Activated CD8-positive, alpha-beta memory T cell treated with anti-CD3 and anti-CD28 coated beads, Interleukin-2, amount 50 U/mL, for 48 hours (primary cell): ENCODE measurements around the gene ALDH3B2.
"Not testable (repeated sequence)": the region's sequence is repeated elsewhere in the genome, so short reads cannot be mapped to it uniquely, and the experiment has no call there.

Source experiments
- DNase-seq: peaks from one replicate; pipeline ENCODE4 v3.0.0-alpha.2; 2020

The ALDH3B2 gene

DNA sequence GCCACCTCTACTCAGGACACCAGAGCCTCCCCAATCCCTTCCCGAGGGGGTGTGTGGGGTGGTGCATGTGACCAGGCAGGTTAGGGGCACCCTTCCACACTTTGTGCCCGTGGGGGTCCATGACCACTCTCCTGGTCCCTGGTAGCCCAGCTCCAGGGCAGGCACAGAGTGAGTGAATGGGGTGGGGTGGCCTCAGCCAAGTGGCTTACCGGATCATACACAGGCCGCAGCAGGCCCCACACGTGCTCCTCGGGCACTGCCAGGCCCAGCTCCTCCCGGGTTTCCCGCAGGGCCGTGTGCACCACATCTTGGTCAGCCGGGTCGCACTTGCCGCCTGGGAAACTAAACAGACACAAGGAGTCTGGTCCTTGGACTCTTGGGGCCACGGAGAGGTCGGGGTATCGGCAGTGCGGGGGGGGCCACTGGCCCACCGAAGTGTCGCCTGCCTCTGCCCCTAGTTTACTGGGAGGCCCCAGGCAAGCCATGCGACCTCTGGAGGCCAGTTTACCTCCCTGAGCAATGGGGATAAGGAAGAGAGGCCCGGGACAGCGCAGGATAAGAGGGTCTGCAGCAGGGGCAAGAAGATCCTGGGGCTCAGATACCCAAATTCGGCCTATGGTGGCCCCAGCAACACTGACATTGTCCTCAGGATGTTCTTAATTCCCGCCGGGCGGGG lies 45.6 kb downstream of the ALDH3B2 start:
- DNase-seq = no peak

DNA sequence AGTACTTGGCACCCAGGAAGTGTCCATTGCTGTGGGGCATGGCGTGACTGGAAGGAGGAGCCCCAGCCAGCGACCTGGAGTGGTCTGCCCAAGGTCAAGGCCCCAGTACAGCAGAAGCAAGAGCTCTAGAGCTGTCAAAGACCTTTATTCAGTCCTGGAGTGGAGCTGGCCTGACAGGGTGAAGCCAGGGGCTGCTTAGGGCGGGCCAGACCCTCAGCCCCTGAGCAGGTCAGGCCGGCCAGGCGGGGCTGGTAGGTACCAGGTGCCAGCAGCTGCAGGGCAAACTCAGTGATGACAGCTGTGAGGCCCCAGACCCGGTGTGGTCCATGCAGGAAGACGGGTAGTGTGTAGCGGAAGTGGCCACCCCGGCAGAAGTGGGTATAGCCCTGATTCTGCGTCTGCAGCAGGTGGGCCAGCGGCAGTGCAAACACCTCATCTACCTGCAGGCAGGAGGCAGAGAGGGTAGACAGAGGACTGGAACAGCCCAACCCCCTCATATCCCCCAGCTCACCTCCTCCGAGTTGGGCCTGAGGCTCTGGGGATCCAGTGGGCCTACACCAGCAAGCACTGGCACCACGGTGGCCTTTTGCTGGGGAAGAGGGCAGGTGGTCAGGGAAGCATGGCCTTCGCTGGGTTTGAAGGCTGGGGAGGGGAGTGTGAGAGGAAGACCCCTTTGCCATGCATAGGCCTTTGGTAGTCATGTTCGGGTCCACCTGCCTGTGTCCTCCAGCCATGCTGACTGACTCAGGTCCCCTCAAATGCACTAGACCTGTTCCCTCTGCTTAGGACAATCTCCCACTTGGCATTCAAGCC lies 46.4 kb downstream of the ALDH3B2 start:
- no peak for DNase-seq

DNA sequence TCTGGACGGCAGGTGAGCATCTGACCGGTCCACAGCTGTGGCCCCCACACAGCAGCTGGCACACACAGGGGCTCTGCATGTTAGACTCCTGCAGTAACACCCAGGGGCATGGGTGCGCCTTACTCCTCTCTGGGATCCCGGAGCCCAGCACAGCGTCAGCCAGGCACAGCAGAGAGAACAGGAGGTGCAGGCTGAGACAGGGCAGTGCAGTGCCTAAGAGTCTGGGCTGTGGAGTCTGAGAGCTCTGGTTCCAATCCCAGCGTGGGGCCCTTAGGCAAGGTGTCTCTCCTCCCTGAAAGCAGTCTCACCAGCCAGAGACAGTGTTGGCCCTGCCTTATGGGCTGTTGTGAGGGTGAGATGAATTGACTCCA lies 47.0 kb downstream of the ALDH3B2 start:
- no peak for DNase-seq

DNA sequence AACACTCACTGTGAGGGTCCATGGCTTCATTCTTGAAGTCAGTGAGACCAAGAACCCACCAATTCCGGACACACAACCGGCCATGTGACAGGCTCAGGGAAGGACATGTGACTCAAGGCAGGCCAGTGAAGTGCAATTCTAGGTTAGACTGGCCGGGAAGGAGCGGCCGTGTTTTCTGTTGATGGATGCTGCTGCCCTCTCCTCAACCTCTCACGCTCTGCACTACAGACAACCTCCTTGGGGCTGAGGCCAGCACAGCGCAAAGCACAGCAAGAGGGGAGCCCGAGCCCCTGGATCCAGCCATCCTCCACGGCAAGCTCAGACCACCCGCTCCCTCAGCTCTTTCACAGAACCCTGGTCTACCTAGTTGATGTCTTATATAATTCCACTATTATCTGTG lies 47.5 kb downstream of the ALDH3B2 start:
- DNase-seq = no peak

DNA sequence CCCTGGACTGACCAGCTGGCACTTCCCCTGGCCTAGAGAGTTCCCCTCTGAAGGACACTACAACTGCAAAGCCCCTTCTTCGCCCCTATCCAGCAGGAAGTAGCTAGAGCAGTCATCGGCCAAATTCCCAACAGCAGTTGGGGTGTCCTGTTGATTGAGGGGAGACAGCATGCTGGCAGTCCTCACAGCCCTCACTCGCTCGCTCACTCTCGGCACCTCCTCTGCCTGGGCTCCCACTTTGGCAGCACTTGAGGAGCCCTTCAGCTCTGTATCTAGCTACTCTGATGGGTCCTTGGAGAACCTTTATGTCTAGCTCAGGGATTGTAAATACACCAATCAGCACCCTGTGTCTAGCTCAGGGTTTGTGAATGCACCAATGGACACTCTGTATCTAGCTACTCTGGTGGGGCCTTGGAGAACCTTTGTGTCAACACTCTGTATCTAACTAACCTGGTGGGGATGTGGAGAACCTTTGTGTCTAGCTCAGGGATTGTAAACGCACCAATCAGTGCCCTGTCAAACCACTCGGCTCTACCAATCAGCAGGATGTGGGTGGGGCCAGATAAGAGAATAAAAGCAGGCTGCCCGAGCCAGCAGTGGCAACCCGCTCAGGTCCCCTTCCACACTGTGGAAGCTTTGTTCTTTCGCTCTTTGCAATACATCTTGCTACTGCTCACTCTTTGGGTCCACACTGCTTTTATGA lies 48.1 kb downstream of the ALDH3B2 start:
- DNase-seq = not testable (repeated sequence)

DNA sequence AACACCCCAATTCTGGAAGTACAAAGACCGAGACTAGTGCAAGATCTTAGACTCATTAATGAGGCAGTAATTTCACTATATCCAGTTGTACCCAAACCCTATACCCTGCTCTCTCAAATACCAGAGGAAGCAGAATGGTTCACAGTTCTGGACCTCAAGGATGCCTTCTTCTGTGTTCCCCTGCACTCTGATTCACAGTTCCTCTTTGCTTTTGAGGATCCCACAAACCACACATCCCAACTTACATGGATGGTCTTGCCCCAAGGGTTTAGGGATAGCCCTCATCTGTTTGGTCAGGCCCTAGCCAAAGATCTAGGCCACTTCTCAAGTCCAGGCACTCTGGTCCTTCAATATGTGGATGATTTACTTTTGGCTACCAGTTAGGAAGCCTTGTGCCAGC lies 50.6 kb downstream of the ALDH3B2 start:
- DNase-seq = not testable (repeated sequence)

DNA sequence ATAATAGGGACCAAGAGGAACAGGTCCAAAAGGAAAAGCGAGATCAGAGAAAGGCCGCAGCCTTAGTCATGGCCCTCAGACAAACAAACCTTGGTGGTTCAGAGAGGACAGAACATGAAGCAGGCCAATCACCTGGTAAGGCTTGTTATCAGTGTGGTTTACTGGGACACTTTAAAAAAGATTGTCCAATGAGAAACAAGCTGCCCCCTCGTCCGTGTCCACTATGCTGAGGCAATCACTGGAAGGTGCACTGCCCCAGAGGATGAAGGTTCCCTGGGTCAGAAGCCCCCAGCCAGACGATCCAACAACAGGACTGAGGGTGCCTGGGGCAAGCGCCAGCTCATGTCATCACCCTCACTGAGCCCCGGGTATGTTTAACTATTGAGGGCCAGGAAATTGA lies 51.5 kb downstream of the ALDH3B2 start:
- DNase-seq = not testable (repeated sequence)

DNA sequence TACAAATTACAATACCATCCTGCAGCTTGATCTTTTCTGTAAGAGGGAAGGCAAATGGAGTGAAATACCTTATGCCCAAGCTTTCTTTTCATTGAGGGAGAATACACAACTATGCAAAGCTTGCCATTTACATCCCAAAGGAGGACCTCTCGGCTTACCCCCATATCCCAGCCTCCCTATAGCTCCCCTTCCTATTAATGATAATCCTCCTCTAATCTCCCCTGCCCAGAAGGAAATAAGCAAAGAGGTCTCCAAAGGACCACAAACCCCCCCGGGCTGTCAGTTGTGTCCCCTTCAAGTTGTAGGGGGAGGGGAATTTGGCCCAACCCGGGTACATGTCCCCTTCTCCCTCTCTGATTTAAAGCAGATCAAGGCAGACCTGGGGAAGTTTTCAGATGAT lies 52.5 kb downstream of the ALDH3B2 start:
- not testable (repeated sequence) for DNase-seq

DNA sequence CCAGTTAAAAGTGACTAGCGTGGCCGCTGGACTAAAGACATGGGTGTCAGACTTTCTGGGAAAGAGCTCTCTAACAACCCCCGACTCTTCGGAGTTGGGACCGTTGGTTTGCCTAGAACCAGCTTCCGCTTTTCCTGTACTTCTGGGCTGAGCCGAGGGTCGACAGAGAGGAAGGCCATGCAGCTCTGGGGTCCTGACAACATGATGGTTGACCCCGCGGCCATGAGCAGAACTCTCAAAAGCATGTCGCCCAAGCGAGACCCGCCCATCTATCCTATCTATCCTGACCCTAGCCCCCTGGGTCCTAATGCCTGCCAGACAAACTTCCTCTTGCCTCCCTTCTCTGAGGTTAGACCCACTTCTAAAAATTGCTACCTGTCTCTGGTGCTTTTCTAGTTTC lies 53.8 kb downstream of the ALDH3B2 start:
- not testable (repeated sequence) for DNase-seq

DNA sequence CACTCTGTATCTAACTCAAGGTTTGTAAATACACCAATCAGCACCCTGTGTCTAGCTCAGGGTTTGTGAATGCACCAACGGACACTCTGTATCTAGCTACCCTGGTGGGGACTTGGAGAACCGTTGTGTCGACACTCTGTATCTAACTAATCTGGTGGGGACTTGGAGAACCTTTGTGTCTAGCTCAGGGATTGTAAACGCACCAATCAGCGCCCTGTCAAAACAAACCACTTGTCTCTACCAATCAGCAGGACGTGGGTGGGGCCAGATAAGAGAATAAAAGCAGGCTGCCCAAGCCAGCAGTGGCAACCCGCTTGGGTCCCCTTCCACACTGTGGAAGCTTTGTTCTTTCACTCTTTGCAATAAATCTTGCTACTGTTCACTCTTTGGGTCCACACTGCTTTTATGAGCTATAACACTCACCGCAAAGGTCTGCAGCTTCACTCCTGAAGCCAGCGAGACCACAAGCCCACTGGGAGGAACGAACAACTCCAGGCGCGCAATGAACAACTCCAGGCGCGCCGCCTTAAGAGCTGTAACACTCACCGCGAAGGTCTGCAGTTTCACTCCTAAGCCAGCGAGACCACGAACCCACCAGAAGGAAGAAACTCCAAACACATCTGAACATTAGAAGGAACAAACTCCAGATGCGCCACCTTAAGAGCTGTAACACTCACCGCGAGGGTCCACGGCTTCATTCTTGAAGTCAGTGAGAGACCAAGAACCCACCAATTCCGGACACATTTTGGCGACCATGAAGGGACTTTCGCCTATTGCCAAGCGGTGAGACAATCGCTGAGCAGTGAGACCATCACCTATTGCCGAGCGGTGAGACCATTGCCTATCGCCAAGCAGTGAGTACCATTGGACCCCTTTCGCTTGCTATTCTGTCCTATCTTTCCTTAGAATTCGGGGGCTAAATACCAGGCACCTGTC lies 54.5 kb downstream of the ALDH3B2 start:
- DNase-seq = not testable (repeated sequence)

DNA sequence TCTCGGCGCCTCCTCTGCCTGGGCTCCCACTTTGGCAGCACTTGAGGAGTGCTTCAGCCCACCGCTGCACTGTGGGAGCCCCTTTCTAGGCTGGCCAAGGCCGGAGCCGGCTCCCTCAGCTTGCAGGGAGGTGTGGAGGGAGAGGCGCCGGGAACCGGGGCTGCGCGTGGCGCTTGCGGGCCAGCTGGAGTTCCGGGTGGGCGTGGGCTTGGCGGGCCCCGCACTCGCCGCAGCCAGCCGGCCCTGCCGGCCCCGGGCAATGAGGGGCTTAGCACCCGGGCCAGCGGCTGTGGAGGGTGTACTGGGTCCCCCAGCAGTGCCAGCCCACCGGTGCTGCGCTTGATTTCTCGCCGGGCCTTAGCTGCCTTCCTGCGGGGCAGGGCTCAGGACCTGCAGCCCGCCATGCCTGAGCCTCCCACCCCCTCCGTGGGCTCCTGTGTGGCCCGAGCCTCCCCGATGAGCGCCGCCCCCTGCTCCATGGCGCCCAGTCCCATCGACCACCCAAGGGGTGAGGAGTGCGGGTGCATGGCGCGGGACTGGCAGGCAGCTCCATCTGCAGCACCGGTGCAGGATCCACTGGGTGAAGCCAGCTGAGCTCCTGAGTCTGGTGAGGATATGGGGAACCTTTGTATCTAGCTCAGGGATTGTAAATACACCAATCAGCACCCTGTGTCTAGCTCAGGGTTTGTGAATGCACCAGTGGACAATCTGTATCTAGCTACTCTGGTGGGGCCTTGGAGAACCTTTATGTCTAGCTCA lies 55.3 kb downstream of the ALDH3B2 start:
- DNase-seq = not testable (repeated sequence)

DNA sequence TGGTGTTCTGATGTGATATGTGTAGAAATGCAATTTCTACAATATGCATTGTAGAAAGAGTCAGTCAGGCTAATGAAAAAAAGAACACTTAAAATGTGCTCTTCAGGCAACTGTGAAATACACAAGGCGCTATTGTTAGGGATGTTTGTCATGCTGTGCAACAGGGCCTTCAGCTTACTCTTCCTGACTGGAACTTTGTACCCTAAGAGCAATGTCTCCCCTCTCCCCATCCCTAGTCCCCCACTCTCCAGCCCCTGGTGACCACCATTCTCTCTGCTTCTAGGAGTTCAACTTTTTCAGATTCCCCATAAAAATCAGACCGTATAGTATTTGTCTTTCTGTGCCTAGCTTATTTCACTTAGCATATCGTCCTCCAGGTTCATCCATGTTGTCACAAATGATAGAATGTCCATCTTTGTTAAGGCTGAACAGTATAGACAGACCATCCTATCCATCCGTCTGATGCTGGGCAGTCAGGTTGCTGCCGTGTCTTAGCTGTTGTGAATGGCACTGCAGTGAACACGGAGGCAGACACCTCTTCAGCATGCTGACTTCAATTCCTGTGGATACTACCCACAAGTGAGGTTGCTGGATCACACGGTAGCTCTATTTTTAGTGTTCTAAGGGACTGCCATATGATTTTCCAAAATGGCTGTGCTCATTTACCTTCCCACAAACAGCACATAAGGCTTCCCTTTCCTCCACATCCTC lies 57.0 kb downstream of the ALDH3B2 start:
- no peak for DNase-seq

DNA sequence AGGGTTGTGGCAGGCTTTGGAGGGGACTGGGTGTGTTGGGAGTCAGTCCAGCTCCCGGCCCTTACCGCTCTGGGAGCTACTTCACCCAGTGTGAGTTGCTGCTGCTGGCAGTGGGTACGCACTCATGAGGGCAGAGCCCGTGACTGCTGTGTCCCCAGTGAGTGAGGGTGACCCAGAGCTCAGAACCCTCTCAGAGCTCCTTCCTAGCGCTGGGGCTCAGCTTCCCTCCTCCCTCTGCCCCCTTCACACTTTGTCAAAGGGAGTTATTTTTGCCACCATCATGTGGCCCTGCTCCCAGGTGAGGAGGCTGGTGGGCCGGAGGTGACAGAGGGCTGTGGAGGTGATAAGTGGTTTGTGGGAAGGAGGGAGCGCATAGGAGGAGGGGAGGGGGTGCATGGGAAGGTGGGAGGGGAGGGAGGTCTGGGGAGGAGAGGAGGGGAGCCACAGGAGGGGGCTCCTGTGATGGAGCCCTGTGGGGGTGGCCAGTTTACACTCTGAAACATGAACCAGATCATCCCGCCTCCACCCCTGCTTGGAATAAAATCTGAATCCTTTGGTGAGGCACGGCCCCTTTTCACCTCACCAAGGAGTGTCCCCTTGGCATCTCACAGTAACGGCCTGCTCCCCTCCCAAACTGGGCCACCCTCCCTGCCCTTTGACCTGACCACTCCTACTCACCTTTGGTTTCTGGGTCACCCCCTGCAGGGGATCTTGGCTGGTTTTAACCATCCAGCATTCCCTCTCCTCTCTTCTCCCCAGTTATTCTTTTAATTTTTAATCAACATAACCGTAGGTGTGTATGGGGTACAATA lies 57.8 kb downstream of the ALDH3B2 start:
- no peak for DNase-seq

DNA sequence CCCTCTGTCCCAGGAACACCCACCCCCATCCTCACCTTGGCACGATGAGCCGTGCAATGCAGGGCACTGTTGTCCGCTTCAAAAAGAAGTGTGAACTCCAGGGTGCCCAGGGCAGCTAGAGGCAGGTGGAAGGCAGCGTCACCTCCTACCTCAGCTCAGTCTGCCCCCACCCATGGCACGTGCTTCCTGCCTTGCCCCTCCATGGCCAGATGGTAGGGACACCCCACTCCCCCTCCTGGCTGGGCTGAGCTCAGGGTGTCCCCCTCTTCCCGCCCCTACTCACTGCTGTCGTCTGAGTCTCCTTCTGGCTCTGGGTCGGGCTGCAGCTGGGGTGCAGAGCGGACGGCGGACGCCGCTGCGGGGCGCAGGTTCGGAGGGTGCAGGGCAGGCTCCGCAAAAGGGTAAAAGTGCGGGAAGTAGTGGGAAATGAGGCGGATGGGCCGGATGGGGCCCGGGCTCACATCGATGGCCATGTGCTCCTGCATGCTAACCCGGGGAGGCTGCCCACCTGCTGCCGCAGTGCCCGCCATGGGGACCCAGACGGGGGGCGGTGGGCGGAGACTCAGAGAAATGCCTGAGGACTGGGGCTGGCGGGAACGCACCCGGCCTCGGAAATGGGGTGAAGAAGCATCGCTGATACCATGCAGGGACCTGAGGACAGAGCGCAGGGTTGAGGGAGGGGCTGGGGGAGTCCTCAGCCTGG lies 58.5 kb downstream of the ALDH3B2 start:
- DNase-seq = no peak

DNA sequence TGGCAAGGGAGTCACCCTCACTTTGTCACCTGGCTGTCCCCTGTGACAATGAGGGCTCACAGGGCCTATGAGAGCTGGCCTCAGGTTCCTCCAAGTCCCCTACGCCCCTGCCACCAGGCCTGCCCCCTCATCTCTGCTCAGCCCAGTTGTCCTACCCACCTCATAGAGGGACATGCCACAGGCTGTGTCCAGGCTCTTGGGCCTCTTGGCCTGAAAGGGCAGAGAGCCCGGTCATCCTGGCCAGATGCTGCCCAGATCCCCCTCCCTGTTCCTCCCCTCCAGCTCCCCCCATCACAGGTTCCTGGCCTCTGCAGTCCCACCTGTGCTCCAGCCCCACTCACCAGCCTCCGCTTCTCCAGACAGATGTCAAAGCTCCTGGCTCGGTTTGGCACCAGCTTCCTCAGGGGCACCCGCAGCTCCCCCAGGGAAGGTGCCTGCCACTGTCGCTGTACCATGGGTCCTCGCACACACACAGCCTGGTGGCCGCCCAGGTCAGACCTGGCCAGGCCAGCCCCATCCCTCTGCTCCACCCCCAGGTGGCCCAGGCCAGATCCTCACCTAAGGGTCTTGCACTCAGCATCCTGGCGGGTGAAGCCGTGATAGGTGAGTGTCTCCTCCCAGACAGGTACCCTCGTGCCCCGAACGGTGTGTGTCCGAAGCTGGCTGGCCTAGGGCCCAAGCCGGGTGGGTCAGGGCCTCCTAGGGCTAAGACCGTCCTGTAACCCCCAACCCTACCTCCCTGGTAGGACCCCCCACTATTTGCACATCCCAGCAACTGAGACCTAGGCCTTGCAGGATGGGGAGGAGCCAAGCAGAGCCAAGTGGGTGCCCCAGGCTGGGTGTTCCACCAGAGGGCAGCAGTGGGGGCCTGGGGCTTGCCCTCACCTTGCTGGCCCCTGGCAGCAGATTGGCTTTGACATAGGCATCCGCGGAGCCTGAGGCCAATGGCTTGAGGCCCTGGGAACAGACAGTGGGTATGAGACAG lies 59.4 kb downstream of the ALDH3B2 start:
- peak; percentile 86 for DNase-seq

DNA sequence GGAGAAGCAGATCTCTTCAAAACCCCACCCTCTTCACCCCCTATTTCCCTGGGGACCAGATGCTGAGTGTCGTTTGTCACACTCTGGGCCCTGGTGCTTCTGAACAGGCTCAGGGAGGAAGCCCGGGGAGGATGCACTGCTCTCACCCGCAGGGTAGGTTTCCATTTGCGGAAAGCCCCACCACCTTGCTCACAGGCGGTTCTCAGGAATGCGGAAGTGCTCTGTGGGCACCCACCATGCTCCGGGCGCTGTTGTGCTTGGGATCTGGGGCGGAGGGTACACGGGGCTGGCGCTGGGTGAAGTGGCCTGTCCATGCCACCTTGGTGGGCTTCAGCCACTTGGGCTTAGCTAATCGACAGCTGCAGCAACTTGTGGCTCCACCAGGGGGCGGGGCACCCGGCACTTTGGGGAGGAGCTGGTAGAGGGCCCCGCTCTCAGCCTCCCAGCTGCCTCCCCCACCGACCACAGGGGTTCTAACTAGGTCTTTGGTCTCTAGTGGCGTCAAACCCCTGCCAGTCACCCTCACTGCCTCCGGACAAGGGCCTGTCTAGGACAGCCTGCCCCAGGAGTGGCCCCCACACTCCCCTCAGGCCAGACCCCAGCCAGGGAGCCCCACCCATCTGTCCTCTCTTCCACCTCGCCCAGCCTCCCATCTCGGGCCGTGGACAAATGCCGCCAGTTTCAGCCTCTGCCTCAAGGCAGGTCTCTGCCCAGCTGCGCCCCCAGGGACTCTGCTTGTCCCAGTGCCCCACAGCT lies 60.3 kb downstream of the ALDH3B2 start:
- peak; percentile 88 for DNase-seq

DNA sequence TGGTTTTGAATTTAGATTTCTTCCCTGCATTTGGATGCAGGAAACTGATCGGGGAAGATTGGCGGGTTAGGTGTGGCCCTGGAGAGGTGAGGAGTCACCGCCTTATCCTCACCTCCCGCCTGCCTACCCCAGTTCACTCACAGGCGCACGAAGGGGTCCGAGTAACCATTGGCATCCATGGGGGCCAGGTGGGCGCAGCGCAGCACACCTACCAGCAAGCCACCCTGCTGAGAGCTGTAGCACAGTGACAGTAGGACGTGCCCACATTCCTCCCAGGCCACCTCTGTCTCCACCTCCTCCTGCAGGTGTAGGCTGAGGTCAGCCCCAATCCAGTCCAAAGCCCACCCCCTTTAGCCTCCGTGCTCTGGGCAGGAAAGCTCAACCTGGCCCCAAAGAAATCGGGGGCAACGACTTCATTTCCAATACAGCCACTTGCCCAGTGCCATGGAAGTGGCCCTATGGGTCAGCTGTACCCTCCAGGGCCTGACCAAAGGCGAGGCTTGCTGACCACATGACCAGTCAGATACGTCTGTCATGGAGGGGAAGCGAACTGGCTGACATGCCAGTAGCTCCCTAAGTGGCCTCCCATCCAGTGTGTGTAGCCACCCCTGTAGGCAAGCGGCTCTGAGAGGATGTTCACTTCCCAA lies 61.0 kb downstream of the ALDH3B2 start:
- DNase-seq = no peak
